ENCODE measurements around the gene FADS6.

Gene FADS6

DNA sequence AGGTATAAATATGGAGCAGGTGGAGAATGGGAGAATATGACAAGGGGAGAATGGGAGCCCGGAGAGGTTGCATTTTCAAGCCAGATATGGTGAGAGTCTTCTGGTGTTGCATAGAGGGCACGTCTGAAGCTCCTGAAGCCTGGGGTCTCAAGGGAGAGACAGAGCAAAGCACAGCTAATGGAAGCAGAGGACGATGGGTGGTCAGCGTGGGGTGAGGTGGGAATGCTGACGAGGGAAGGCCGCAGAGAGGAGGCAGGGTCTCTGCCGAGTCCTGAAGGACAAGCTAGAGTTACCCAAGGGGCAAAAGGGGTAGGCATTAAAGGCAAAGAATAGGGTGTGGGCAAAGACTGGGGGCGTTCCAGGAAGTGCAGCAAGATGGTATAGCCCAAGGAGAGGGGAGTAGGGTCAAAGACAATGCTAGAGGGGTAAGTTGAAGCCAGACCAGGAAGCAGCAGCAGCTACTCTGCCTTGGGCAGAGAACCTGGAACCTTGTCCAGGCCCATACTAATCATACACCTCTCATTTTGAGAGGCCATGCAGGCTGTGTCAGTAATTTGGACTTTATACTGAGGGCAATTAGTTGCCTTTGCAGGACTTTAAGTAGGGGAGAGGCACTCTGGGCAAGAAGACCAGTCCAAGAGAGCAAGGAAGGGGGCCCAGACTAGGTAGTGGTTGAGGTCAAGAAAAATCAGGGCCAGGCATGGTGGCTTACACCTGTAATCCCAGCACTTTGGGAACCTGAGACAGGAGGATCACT is 44.9 kb upstream of the FADS6 start:
- H3K27me3 ChIP-seq (ENCODE audit: insufficient read depth, low read length, poor library complexity, severe bottlenecking): no peaks in the 10 kb centered on the region
- no peak overlapping the region for H3K9ac ChIP-seq (ENCODE audit: low read depth, low read length, poor library complexity, severe bottlenecking)

DNA sequence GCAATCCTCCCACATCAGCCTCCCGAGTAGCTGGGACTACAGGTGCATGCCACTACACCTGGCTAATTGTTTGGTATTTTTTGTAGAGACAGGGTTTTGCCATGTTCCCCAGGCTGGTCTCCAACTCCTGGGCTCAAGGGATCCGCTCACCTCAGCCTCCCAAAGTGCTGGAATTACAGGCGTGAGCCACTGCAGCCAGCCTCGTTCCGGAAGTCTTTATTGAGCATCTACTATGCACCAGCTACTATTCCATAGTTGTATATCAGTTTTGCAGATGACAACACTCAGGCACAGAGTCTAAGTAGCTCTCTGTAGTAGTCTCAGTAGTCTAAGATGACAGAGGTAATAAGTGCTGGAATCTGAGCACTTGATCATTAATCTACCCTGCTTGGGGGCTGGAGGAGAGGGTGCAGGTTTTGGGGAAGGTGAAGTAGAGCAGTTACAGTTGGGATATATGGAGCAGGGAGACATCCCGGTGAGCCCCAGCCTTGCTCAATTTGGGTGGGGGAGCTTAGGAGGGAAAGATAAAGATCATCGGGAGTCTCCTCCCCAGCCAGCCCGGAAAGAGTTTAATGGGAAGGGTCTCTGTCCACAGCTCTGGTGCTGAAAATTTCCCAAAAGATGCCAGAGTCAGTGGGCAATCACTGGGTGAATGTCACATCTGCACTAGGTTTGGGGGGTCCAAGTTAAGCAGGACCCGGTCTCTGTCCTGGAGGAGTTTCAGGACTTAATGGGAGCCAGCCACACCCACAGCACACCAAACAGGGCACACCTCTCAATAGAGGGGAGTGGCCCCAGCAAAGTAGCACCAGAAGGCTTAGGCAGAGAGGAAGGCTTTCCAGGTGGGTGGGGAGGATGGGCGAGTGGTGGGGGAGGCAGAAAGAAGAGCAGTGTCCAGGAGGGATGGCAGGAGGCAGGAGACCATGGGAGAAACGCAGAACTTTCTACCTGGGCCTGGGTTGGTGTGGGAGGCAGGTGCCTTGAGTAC is 43.9 kb upstream of the FADS6 start:
- H4K20me1 ChIP-seq (ENCODE audit: insufficient read depth, low read length, poor library complexity, severe bottlenecking): no peaks in the 10 kb centered on the region
- no peaks in the 10 kb centered on the region for H3K36me3 ChIP-seq (ENCODE audit: insufficient read depth, low read length)
- H2AFZ ChIP-seq (ENCODE audit: low read length): no peak overlapping the region
- H3K4me2 ChIP-seq (ENCODE audit: low read depth, low read length, poor library complexity, severe bottlenecking): no peak overlapping the region
- H3K4me1 ChIP-seq (ENCODE audit: insufficient read depth, low read length, poor library complexity, severe bottlenecking): no peaks in the 10 kb centered on the region
- H3K9me3 ChIP-seq (ENCODE audit: insufficient read depth, low read depth, low read length): no peaks in the 10 kb centered on the region
- no peak overlapping the region for H3K4me3 ChIP-seq (ENCODE audit: low read length, poor library complexity, severe bottlenecking)
- H3F3A ChIP-seq (ENCODE audit: low read depth): no peaks in the 10 kb centered on the region
- no peaks in the 10 kb centered on the region for H3K27me3 ChIP-seq (ENCODE audit: insufficient read depth, low read length, poor library complexity, severe bottlenecking)
- H3K9ac ChIP-seq (ENCODE audit: low read depth, low read length, poor library complexity, severe bottlenecking): no peak overlapping the region
- TF ChIP-seq, protein P1, sequence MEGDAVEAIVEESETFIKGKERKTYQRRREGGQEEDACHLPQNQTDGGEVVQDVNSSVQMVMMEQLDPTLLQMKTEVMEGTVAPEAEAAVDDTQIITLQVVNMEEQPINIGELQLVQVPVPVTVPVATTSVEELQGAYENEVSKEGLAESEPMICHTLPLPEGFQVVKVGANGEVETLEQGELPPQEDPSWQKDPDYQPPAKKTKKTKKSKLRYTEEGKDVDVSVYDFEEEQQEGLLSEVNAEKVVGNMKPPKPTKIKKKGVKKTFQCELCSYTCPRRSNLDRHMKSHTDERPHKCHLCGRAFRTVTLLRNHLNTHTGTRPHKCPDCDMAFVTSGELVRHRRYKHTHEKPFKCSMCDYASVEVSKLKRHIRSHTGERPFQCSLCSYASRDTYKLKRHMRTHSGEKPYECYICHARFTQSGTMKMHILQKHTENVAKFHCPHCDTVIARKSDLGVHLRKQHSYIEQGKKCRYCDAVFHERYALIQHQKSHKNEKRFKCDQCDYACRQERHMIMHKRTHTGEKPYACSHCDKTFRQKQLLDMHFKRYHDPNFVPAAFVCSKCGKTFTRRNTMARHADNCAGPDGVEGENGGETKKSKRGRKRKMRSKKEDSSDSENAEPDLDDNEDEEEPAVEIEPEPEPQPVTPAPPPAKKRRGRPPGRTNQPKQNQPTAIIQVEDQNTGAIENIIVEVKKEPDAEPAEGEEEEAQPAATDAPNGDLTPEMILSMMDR (conservative IDR thresholded peaks at IDR 0.05; ENCODE audit: low read length): no peak
- TF ChIP-seq EZH2phosphoT487 (IDR thresholded peaks at IDR 0.05; ENCODE audit: borderline replicate concordance): no peak
- H3K9me2 ChIP-seq (replicated peaks; ENCODE audit: low read depth, low read length): no peaks in the 10 kb centered on the region
- no peaks in the 10 kb centered on the region for H3K79me2 ChIP-seq (ENCODE audit: insufficient read depth, low read length)

More for the DNA sequence above, 44.9 kb upstream of the FADS6 start:
- H4K20me1 ChIP-seq (ENCODE audit: insufficient read depth, low read length, poor library complexity, severe bottlenecking): no peaks in the 10 kb centered on the region
- no peaks in the 10 kb centered on the region for H3K79me2 ChIP-seq (ENCODE audit: insufficient read depth, low read length)
- H3K4me3 ChIP-seq (ENCODE audit: low read length, poor library complexity, severe bottlenecking): no peak overlapping the region
- no peaks in the 10 kb centered on the region for H3F3A ChIP-seq (ENCODE audit: low read depth)
- no peak for TF ChIP-seq EZH2phosphoT487 (IDR thresholded peaks at IDR 0.05; ENCODE audit: borderline replicate concordance)
- TF ChIP-seq, protein P1 (conservative IDR thresholded peaks at IDR 0.05; ENCODE audit: low read length): no peak
- no peaks in the 10 kb centered on the region for H3K9me3 ChIP-seq (ENCODE audit: insufficient read depth, low read depth, low read length)
- no peak overlapping the region for H2AFZ ChIP-seq (ENCODE audit: low read length)
- no peaks in the 10 kb centered on the region for H3K9me2 ChIP-seq (replicated peaks; ENCODE audit: low read depth, low read length)
- no peaks in the 10 kb centered on the region for H3K4me1 ChIP-seq (ENCODE audit: insufficient read depth, low read length, poor library complexity, severe bottlenecking)
- no peak overlapping the region for H3K4me2 ChIP-seq (ENCODE audit: low read depth, low read length, poor library complexity, severe bottlenecking)
- H3K36me3 ChIP-seq (ENCODE audit: insufficient read depth, low read length): no peaks in the 10 kb centered on the region

DNA sequence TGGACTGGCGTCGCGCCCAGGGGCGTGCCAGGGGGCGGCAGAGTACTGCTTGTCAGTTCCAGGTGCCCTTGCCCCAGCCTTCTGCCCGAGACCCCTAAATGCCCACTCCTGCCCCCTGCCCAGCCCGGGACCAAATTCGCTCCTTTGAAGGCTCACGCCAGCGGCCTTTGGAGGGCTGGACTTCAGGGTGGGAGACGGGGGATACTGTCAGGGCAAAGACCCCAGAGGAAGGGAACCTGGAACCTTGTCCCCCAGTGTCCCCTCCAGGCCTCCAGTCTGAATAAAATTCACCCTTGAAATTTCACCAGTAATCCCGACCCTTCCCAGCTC is 43.0 kb upstream of the FADS6 start:
- no peaks in the 10 kb centered on the region for H3K27me3 ChIP-seq (ENCODE audit: insufficient read depth, low read length, poor library complexity, severe bottlenecking)
- H3K79me2 ChIP-seq (ENCODE audit: insufficient read depth, low read length): no peaks in the 10 kb centered on the region
- no peak overlapping the region for H3K9ac ChIP-seq (ENCODE audit: low read depth, low read length, poor library complexity, severe bottlenecking)
- H3K4me1 ChIP-seq (ENCODE audit: insufficient read depth, low read length, poor library complexity, severe bottlenecking): no peaks in the 10 kb centered on the region
- H3K4me3 ChIP-seq (ENCODE audit: low read length, poor library complexity, severe bottlenecking): no peak overlapping the region
- TF ChIP-seq, protein P1 (conservative IDR thresholded peaks at IDR 0.05; ENCODE audit: low read length): no peak
- TF ChIP-seq EZH2phosphoT487 (IDR thresholded peaks at IDR 0.05; ENCODE audit: borderline replicate concordance): no peak
- H3K4me2 ChIP-seq (ENCODE audit: low read depth, low read length, poor library complexity, severe bottlenecking): no peak overlapping the region
- no peaks in the 10 kb centered on the region for H3K36me3 ChIP-seq (ENCODE audit: insufficient read depth, low read length)
- H4K20me1 ChIP-seq (ENCODE audit: insufficient read depth, low read length, poor library complexity, severe bottlenecking): no peaks in the 10 kb centered on the region
- H3K9me3 ChIP-seq (ENCODE audit: insufficient read depth, low read depth, low read length): no peaks in the 10 kb centered on the region
- H2AFZ ChIP-seq (ENCODE audit: low read length): no peak overlapping the region
- H3K9me2 ChIP-seq (replicated peaks; ENCODE audit: low read depth, low read length): no peaks in the 10 kb centered on the region
- no peaks in the 10 kb centered on the region for H3F3A ChIP-seq (ENCODE audit: low read depth)

Data from Loucy (cell line).